Measurements from ENCODE around the gene SOS1.

The SOS1 gene

DNA sequence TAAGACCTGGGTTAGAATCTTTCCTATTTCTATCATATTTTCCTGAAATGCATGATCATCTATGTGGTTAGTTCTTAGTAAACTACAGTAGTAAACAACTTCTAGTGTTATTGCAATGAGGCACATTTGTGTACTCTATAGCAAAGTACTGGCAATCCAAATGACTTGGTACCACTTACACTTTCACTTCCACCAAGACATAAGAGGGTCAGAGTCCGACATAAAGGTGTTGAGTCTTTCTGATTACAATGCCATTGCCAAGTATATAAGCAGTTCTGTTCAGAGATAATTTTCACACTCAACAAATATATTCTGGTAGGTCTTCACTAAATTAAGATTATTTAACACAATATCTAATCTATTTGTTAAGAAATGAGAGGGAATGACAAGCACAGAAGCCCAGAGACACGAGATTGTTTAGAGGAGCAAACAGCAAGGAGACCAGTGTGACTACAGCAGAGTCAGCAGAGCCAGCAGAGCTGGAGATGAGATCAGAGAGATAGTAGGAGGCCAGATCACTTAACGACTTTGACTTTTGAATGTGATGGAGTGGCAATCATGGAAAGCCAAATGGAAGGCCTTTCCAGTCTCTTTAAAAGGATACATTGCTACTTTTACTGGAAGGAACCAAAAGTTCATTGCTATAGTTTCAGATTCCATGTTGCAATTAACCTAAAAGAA is 27.5 kb downstream of the SOS1 start:
- no peak overlapping the region for H3K4me2 ChIP-seq (ENCODE audit: low read length)
- H3K9me3 ChIP-seq (ENCODE audit: control insufficient read depth, insufficient read depth, low read length) = no peaks in the 10 kb centered on the region
- H3K36me3 ChIP-seq (ENCODE audit: control insufficient read depth, low read length) = peaks cover 8% of the 10 kb centered on the region
- H4K20me1 ChIP-seq (ENCODE audit: control insufficient read depth, insufficient read depth, low read depth, low read length) = no peaks in the 10 kb centered on the region
- H3K27ac ChIP-seq (ENCODE audit: low read depth, low read length) = no peak overlapping the region
- peaks cover 18% of the 10 kb centered on the region for H3K4me1 ChIP-seq (ENCODE audit: control insufficient read depth, low read length)
- no peak for TF ChIP-seq EZH2phosphoT487 (IDR thresholded peaks at IDR 0.05; ENCODE audit: borderline replicate concordance, low read length)
- TF ChIP-seq, protein P1, sequence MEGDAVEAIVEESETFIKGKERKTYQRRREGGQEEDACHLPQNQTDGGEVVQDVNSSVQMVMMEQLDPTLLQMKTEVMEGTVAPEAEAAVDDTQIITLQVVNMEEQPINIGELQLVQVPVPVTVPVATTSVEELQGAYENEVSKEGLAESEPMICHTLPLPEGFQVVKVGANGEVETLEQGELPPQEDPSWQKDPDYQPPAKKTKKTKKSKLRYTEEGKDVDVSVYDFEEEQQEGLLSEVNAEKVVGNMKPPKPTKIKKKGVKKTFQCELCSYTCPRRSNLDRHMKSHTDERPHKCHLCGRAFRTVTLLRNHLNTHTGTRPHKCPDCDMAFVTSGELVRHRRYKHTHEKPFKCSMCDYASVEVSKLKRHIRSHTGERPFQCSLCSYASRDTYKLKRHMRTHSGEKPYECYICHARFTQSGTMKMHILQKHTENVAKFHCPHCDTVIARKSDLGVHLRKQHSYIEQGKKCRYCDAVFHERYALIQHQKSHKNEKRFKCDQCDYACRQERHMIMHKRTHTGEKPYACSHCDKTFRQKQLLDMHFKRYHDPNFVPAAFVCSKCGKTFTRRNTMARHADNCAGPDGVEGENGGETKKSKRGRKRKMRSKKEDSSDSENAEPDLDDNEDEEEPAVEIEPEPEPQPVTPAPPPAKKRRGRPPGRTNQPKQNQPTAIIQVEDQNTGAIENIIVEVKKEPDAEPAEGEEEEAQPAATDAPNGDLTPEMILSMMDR (IDR thresholded peaks at IDR 0.05; ENCODE audit: low read depth, low read length, poor library complexity, severe bottlenecking) = no peak
- no peaks in the 10 kb centered on the region for H3K9me2 ChIP-seq (replicated peaks; ENCODE audit: control insufficient read depth, low read length)
- no peaks in the 10 kb centered on the region for H3K27me3 ChIP-seq (ENCODE audit: control insufficient read depth, low read length)
- no peaks in the 10 kb centered on the region for H3F3A ChIP-seq (ENCODE audit: control insufficient read depth, insufficient read depth)
- no peak overlapping the region for H3K4me3 ChIP-seq (ENCODE audit: low read length)
- H3K79me2 ChIP-seq (ENCODE audit: control insufficient read depth, low read length) = peaks cover 98% of the 10 kb centered on the region

DNA sequence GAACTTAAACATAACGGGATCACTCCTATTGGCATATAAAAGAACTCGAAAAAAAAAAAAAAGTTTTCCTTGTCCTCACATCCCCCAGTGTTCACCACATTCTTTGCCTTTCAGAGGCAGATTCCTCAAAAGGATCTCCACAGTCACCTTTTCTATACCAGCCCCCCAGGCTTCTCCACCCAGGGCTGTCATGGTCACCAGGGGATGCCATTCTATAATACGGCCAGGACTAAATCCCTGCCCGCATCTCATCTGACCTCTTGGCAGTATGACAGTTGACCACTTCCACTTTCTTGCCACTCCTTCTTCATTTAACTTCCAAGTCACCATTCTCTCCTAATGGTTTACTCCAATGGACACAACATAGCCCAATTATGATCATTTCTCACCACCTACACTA is 29.3 kb downstream of the SOS1 start:
- Histone ChIP-seq H3K4me3 (ENCODE audit: low read length) (no peak overlapping the region), H3K79me2 (ENCODE audit: control insufficient read depth, low read length) (peaks cover 97% of the 10 kb centered on the region), H4K20me1 (ENCODE audit: control insufficient read depth, insufficient read depth, low read depth, low read length) (no peaks in the 10 kb centered on the region), H3F3A (ENCODE audit: control insufficient read depth, insufficient read depth) (no peaks in the 10 kb centered on the region), H3K36me3 (ENCODE audit: control insufficient read depth, low read length) (peaks cover 4% of the 10 kb centered on the region), H3K9me2 (replicated peaks; ENCODE audit: control insufficient read depth, low read length) (no peaks in the 10 kb centered on the region), H3K4me2 (ENCODE audit: low read length) (no peak overlapping the region), H3K4me1 (ENCODE audit: control insufficient read depth, low read length) (peaks cover 11% of the 10 kb centered on the region), H3K9me3 (ENCODE audit: control insufficient read depth, insufficient read depth, low read length) (no peaks in the 10 kb centered on the region), H3K27me3 (ENCODE audit: control insufficient read depth, low read length) (no peaks in the 10 kb centered on the region), H3K27ac (ENCODE audit: low read depth, low read length) (no peak overlapping the region)
- no peak for TF ChIP-seq EZH2phosphoT487 (IDR thresholded peaks at IDR 0.05; ENCODE audit: borderline replicate concordance, low read length)
- TF ChIP-seq, protein P1 (IDR thresholded peaks at IDR 0.05; ENCODE audit: low read depth, low read length, poor library complexity, severe bottlenecking) = no peak

DNA sequence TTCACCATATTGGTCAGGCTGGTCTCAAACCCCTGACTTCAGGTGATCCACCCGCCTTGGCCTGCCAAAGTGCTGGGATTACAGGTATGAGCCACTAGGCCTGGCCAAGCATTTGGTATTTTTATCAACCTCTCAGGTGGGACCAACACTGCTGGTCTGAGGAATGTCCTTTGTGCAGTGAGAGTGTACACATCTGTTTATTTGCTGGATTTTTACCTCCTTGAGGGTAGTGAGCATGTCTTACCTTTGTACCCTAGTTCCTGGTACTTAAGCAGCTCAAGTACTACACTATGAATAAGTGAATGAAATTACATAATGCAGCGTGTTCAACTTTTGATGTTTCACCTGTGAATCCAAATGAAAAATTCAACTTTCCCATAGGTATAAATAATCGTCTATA is 29.8 kb downstream of the SOS1 start:
- no peaks in the 10 kb centered on the region for H3K27me3 ChIP-seq (ENCODE audit: control insufficient read depth, low read length)
- H3K9me3 ChIP-seq (ENCODE audit: control insufficient read depth, insufficient read depth, low read length) = no peaks in the 10 kb centered on the region
- H3K9me2 ChIP-seq (replicated peaks; ENCODE audit: control insufficient read depth, low read length) = no peaks in the 10 kb centered on the region
- H3K4me3 ChIP-seq (ENCODE audit: low read length) = no peak overlapping the region
- H4K20me1 ChIP-seq (ENCODE audit: control insufficient read depth, insufficient read depth, low read depth, low read length) = no peaks in the 10 kb centered on the region
- no peak overlapping the region for H3K4me2 ChIP-seq (ENCODE audit: low read length)
- TF ChIP-seq, protein P1 (IDR thresholded peaks at IDR 0.05; ENCODE audit: low read depth, low read length, poor library complexity, severe bottlenecking) = no peak
- TF ChIP-seq EZH2phosphoT487 (IDR thresholded peaks at IDR 0.05; ENCODE audit: borderline replicate concordance, low read length) = no peak
- no peak overlapping the region for H3K27ac ChIP-seq (ENCODE audit: low read depth, low read length)
- H3F3A ChIP-seq (ENCODE audit: control insufficient read depth, insufficient read depth) = no peaks in the 10 kb centered on the region
- peaks cover 97% of the 10 kb centered on the region for H3K79me2 ChIP-seq (ENCODE audit: control insufficient read depth, low read length)
- peaks cover 4% of the 10 kb centered on the region for H3K36me3 ChIP-seq (ENCODE audit: control insufficient read depth, low read length)
- H3K4me1 ChIP-seq (ENCODE audit: control insufficient read depth, low read length) = peaks cover 11% of the 10 kb centered on the region
